Muscle layer of duodenum (tissue), 2 donors: Measurements from ENCODE around the gene CACNA2D2.

Experiments
- H3K27ac ChIP-seq: one replicate; pipeline ENCODE4 v1.7.0; 2013; ENCODE audit warnings: mild to moderate bottlenecking, low read length
- H3K27me3 ChIP-seq: one replicate; pipeline ENCODE4 v1.7.0; 2013; ENCODE audit warnings: low read depth, mild to moderate bottlenecking, control low read depth, low read length
- H3K36me3 ChIP-seq, 2 donors: one replicate each; pipeline ENCODE4 v1.7.0; 2013; ENCODE audit warnings: low read length in 2 of 2, control low read depth in 1 of 2, mild to moderate bottlenecking in 1 of 2; ENCODE audit not compliant: insufficient read depth in 2 of 2, control insufficient read depth in 1 of 2
- H3K4me1 ChIP-seq, 2 donors: one replicate each; pipeline ENCODE4 v1.7.0; 2013; ENCODE audit warnings: low read length in 2 of 2, mild to moderate bottlenecking in 2 of 2, control low read depth in 1 of 2, moderate library complexity in 1 of 2; ENCODE audit not compliant: insufficient read depth in 2 of 2, control insufficient read depth in 1 of 2
- H3K4me3 ChIP-seq, 2 donors: one replicate each; pipeline ENCODE4 v1.7.0; 2013; ENCODE audit warnings: low read length in 2 of 2, low read depth in 1 of 2, mild to moderate bottlenecking in 1 of 2
- H3K9me3 ChIP-seq, 2 donors: one replicate each; pipeline ENCODE4 v1.7.0; 2013; ENCODE audit warnings: low read length in 2 of 2, control low read depth in 1 of 2, mild to moderate bottlenecking in 1 of 2; ENCODE audit not compliant: control insufficient read depth in 1 of 2
- donor health status: healthy.

Gene CACNA2D2

DNA sequence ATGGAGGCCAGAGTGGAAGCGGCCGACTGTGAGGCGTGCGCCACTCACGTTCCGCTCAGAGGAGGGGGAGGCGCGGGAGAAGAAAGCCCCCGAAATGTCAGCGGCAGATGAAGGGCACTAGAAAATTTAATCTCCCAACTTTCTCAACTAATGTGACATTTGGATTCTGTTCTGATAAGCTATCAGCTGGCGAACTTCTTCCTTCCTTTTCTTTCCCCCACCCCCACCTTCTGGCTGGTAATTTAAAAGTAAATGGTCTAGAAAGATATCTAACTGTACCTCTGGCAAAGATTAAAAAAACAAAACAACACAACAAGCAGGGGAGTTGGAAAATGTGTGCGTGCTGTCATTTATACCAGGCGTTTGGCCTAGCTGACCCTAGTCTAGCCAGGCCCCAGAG, 117.7 kb downstream of the CACNA2D2 start:
- H3K36me3 ChIP-seq, result no peaks in the 10 kb centered on the region
- no peaks in the 10 kb centered on the region for H3K9me3 ChIP-seq
- H3K4me3 ChIP-seq, result no peak overlapping the region
- peaks cover 0 to 3% of the 10 kb centered on the region in 2 donors for H3K4me1 ChIP-seq
- no peak overlapping the region for H3K27ac ChIP-seq
- H3K27me3 ChIP-seq, result no peaks in the 10 kb centered on the region

DNA sequence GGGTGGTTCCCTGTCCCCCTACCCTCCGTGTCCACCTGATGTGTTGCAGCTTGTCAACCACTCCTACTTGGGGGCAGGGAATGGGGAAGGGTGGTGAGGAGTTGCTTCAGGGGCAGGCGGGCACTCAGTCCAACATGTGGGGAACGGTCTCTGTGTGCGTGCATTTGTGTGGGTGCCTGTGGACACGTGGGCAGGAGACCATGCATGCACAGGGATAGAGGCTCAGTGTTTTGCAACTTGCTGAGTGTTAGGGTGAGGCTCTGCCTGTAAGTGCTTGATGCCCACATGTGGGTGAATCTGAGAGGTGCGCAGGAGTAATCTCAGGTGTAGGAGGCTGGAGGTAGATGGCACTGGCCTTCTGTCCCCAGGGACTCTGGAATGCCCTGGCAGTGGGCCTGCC, 119.7 kb downstream of the CACNA2D2 start:
- Histone ChIP-seq H3K4me1 (no peaks in the 10 kb centered on the region), H3K27ac (no peak overlapping the region), H3K36me3 (no peaks in the 10 kb centered on the region), H3K27me3 (no peaks in the 10 kb centered on the region), H3K4me3 (no peak overlapping the region), H3K9me3 (no peaks in the 10 kb centered on the region)

- Histone ChIP-seq H3K36me3 (no peaks in the 10 kb centered on the region), H3K27me3 (no peaks in the 10 kb centered on the region), H3K27ac (no peak overlapping the region), H3K4me3 (no peak overlapping the region), H3K9me3 (no peaks in the 10 kb centered on the region), H3K4me1 (no peaks in the 10 kb centered on the region)
Observed at GRCh38 chr3:50382722-50383121, 120.7 kb downstream of the CACNA2D2 start.

- H3K36me3 ChIP-seq, result no peaks in the 10 kb centered on the region
- no peaks in the 10 kb centered on the region for H3K4me1 ChIP-seq
- H3K4me3 ChIP-seq, result no peak overlapping the region
- H3K27ac ChIP-seq, result no peak overlapping the region
- H3K27me3 ChIP-seq, result no peaks in the 10 kb centered on the region
- H3K9me3 ChIP-seq, result no peaks in the 10 kb centered on the region
Observed at GRCh38 chr3:50381383-50381782, 122.1 kb downstream of the CACNA2D2 start.

- Histone ChIP-seq H3K27ac (no peak overlapping the region), H3K9me3 (no peaks in the 10 kb centered on the region), H3K27me3 (no peaks in the 10 kb centered on the region), H3K36me3 (no peaks in the 10 kb centered on the region), H3K4me1 (no peaks in the 10 kb centered on the region), H3K4me3 (no peak overlapping the region)
Observed at GRCh38 chr3:50380405-50381085, 122.9 kb downstream of the CACNA2D2 start.

DNA sequence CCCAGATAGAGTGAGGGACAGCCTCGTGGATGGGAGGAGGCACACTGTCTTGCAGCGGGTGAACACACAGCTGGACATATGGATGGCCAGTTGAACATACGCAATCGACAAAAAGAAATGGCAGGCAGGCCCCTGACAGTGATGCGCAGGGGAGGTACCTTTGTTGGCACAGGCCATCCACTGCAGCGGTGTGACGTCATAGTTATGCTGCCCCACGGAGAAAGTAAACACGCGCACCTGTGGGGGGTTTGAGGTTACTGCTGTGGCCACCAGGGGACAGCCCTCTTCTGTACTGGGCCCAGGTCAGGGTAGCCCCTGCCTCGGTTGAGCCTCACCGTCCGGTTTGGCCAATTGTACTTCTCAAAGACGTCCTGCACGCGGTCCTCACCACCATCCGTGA, 124.7 kb downstream of the CACNA2D2 start:
- Histone ChIP-seq H3K27me3 (no peaks in the 10 kb centered on the region), H3K9me3 (no peaks in the 10 kb centered on the region), H3K4me1 (no peaks in the 10 kb centered on the region), H3K36me3 (no peaks in the 10 kb centered on the region), H3K27ac (no peak overlapping the region), H3K4me3 (no peak overlapping the region)

DNA sequence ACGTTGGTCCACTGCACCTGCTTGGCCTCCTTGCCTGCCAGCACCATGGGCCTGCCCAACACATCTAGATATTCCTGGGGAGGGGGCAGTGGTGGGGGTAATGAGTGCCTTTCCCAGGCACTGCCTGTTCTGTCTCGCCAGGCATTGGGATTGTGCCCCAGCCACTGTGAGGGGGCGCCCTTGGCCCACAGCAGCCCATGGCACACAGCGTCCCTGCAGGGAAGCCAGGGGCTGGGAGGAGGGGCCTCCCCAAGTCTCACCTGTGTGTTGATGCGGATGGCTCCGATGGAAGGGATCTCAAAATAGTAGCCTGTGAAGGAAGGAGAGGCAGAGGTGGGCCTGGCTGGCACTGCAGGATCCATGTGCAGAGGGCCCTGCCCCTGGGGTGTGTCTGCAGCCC, 125.4 kb downstream of the CACNA2D2 start:
- no peaks in the 10 kb centered on the region for H3K9me3 ChIP-seq
- H3K4me3 ChIP-seq, result no peak overlapping the region
- no peaks in the 10 kb centered on the region for H3K4me1 ChIP-seq
- H3K27me3 ChIP-seq, result no peaks in the 10 kb centered on the region
- no peaks in the 10 kb centered on the region for H3K36me3 ChIP-seq
- H3K27ac ChIP-seq, result no peak overlapping the region

- Histone ChIP-seq H3K4me3 (no peak overlapping the region), H3K9me3 (no peaks in the 10 kb centered on the region), H3K27ac (no peak overlapping the region), H3K4me1 (no peaks in the 10 kb centered on the region), H3K36me3 (no peaks in the 10 kb centered on the region), H3K27me3 (no peaks in the 10 kb centered on the region)
Observed at GRCh38 chr3:50375258-50375931, 128.0 kb downstream of the CACNA2D2 start.

- no peaks in the 10 kb centered on the region for H3K4me1 ChIP-seq
- no peaks in the 10 kb centered on the region for H3K9me3 ChIP-seq
- H3K27me3 ChIP-seq, result no peaks in the 10 kb centered on the region
- H3K27ac ChIP-seq, result no peak overlapping the region
- H3K36me3 ChIP-seq, result no peaks in the 10 kb centered on the region
- H3K4me3 ChIP-seq, result no peak overlapping the region
Observed at GRCh38 chr3:50374363-50375257, 128.8 kb downstream of the CACNA2D2 start.

- Histone ChIP-seq H3K4me1 (no peaks in the 10 kb centered on the region), H3K27ac (no peak overlapping the region), H3K9me3 (no peaks in the 10 kb centered on the region), H3K4me3 (no peak overlapping the region), H3K27me3 (no peaks in the 10 kb centered on the region), H3K36me3 (no peaks in the 10 kb centered on the region)
Observed at GRCh38 chr3:50373146-50374051, 130.0 kb downstream of the CACNA2D2 start.
